HEK293 (cell line): ENCODE data around the gene PTPRO.

ENCODE experiments used
- KLF1 ChIP-seq: fragments of 450-650 bp; formaldehyde crosslinking; IDR thresholded peaks from 2 replicates; pipeline ENCODE4 v1.5.1; 2016; ENCODE audit warnings: missing biosample characterization, missing genetic modification characterization
- KLF10 ChIP-seq: fragments of 450-650 bp; IDR thresholded peaks from 2 replicates; pipeline ENCODE4 v1.5.1; 2018; ENCODE audit warnings: missing biosample characterization, mild to moderate bottlenecking, missing genetic modification characterization
- KLF16 ChIP-seq: fragments of 450-650 bp; formaldehyde crosslinking; IDR thresholded peaks from 2 replicates; pipeline ENCODE4 v1.5.1; 2017; ENCODE audit warnings: missing biosample characterization, missing genetic modification characterization
- SALL2 ChIP-seq: fragments of 450-650 bp; formaldehyde crosslinking; IDR thresholded peaks from 2 replicates; pipeline ENCODE4 v1.5.0; 2017; ENCODE audit warnings: missing biosample characterization, mild to moderate bottlenecking, missing genetic modification characterization, borderline replicate concordance
- SETDB1 ChIP-seq: IDR thresholded peaks from one replicate; pipeline ENCODE4 v1.6.1; 2017; ENCODE audit warnings: mild to moderate bottlenecking, low read length, moderate library complexity, mixed read lengths; ENCODE audit not compliant: insufficient read length
- TCF7L2 ChIP-seq: IDR thresholded peaks from 2 replicates; pipeline ENCODE4 v1.6.1; 2011; ENCODE audit warnings: low read depth, mild to moderate bottlenecking, inconsistent platforms, low read length, moderate library complexity, borderline replicate concordance
- YY1 ChIP-seq: fragments of 450-650 bp; formaldehyde crosslinking; IDR thresholded peaks from 2 replicates; pipeline ENCODE4 v1.5.1; 2018; ENCODE audit warnings: missing biosample characterization, missing genetic modification characterization
- ZNF148 ChIP-seq: fragments of 450-650 bp; formaldehyde crosslinking; IDR thresholded peaks from 2 replicates; pipeline ENCODE4 v1.5.0; 2017; ENCODE audit warnings: missing biosample characterization, missing genetic modification characterization, borderline replicate concordance
- TF ChIP-seq, protein P1 (sequence below): fragments of 450-650 bp; formaldehyde crosslinking; IDR thresholded peaks from 2 replicates; pipeline ENCODE4 v1.5.1; 2016; ENCODE audit warnings: missing biosample characterization, missing genetic modification characterization
- TF ChIP-seq, protein P2 (sequence below): fragments of 450-650 bp; formaldehyde crosslinking; IDR thresholded peaks from 2 replicates; pipeline ENCODE4 v1.5.1; 2016; ENCODE audit warnings: missing biosample characterization, missing genetic modification characterization

GRCh38 chr12:15545334-15545733 is 223.0 kb downstream of the PTPRO start:
- TF ChIP-seq YY1 (tag by site-specific recombination) (no peak), KLF16 (no peak), SETDB1 (no peak), TCF7L2 (no peak), SALL2 (no peak), ZNF148 (tag by site-specific recombination) (no peak), KLF1 (tag by site-specific recombination) (no peak), KLF10 (tag by site-specific recombination) (no peak)
- TF ChIP-seq, protein P1, sequence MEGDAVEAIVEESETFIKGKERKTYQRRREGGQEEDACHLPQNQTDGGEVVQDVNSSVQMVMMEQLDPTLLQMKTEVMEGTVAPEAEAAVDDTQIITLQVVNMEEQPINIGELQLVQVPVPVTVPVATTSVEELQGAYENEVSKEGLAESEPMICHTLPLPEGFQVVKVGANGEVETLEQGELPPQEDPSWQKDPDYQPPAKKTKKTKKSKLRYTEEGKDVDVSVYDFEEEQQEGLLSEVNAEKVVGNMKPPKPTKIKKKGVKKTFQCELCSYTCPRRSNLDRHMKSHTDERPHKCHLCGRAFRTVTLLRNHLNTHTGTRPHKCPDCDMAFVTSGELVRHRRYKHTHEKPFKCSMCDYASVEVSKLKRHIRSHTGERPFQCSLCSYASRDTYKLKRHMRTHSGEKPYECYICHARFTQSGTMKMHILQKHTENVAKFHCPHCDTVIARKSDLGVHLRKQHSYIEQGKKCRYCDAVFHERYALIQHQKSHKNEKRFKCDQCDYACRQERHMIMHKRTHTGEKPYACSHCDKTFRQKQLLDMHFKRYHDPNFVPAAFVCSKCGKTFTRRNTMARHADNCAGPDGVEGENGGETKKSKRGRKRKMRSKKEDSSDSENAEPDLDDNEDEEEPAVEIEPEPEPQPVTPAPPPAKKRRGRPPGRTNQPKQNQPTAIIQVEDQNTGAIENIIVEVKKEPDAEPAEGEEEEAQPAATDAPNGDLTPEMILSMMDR (tag by site-specific recombination) = no peak
- TF ChIP-seq, protein P2, sequence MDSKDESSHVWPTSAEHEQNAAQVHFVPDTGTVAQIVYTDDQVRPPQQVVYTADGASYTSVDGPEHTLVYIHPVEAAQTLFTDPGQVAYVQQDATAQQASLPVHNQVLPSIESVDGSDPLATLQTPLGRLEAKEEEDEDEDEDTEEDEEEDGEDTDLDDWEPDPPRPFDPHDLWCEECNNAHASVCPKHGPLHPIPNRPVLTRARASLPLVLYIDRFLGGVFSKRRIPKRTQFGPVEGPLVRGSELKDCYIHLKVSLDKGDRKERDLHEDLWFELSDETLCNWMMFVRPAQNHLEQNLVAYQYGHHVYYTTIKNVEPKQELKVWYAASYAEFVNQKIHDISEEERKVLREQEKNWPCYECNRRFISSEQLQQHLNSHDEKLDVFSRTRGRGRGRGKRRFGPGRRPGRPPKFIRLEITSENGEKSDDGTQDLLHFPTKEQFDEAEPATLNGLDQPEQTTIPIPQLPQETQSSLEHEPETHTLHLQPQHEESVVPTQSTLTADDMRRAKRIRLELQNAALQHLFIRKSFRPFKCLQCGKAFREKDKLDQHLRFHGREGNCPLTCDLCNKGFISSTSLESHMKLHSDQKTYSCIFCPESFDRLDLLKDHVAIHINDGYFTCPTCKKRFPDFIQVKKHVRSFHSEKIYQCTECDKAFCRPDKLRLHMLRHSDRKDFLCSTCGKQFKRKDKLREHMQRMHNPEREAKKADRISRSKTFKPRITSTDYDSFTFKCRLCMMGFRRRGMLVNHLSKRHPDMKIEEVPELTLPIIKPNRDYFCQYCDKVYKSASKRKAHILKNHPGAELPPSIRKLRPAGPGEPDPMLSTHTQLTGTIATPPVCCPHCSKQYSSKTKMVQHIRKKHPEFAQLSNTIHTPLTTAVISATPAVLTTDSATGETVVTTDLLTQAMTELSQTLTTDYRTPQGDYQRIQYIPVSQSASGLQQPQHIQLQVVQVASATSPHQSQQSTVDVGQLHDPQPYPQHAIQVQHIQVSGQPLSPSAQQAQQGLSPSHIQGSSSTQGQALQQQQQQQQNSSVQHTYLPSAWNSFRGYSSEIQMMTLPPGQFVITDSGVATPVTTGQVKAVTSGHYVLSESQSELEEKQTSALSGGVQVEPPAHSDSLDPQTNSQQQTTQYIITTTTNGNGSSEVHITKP = no peak
